GM19239 (cell line): ENCODE measurements around the gene GPR32.
"Not testable (repeated sequence)": the region's sequence is repeated elsewhere in the genome, so short reads cannot be mapped to it uniquely, and the experiment has no call there.

Experiments
- DNase-seq: peaks from one replicate; pipeline ENCODE4 v3.0.0; 2011; ENCODE audit warnings: low spot score; ENCODE audit not compliant: insufficient read length
- FAIRE-seq: peaks from 2 replicates; lab custom pipeline; 2011; peaks lifted over from hg19 to GRCh38; lab: Jason Lieb, UNC

GPR32 gene

GRCh38 chr19:50797429-50797780, 27.1 kb downstream of the GPR32 start:
- DNase-seq = no peak
- no peak for FAIRE-seq

- no peak for FAIRE-seq
These were observed 27.8 kb downstream of the GPR32 start for GRCh38 chr19:50797781-50798658.

GRCh38 chr19:50798659-50799546, 28.6 kb downstream of the GPR32 start:
- DNase-seq = no peak
- no peak for FAIRE-seq

More at GRCh38 chr19:50797781-50798658, 27.8 kb downstream of the GPR32 start:
- DNase-seq = no peak

GRCh38 chr19:50799547-50799851, 29.2 kb downstream of the GPR32 start:
- FAIRE-seq (no peak), DNase-seq (no peak)

- FAIRE-seq (no peak), DNase-seq (no peak)
These were observed 30.8 kb downstream of the GPR32 start for GRCh38 chr19:50801107-50801506.

GRCh38 chr19:50803633-50804419, 33.6 kb downstream of the GPR32 start:
- FAIRE-seq = peak; percentile 18

GRCh38 chr19:50804420-50805272, 34.4 kb downstream of the GPR32 start:
- DNase-seq (peak; percentile 84), FAIRE-seq (peak; percentile 96)

More at GRCh38 chr19:50803633-50804419, 33.6 kb downstream of the GPR32 start:
- no peak for DNase-seq

GRCh38 chr19:50808856-50809255, 38.6 kb downstream of the GPR32 start:
- DNase-seq = no peak
- FAIRE-seq = no peak

- not testable (repeated sequence) for FAIRE-seq, DNase-seq
These were observed 41.5 kb downstream of the GPR32 start for GRCh38 chr19:50811622-50812238.

GRCh38 chr19:50812474-50812873, 42.2 kb downstream of the GPR32 start:
- no peak for DNase-seq
- FAIRE-seq = no peak

GRCh38 chr19:50814883-50815282, 44.6 kb downstream of the GPR32 start:
- DNase-seq (no peak), FAIRE-seq (no peak)

GRCh38 chr19:50815439-50815838, 45.2 kb downstream of the GPR32 start:
- FAIRE-seq (no peak), DNase-seq (no peak)

GRCh38 chr19:50817941-50818858, 47.9 kb downstream of the GPR32 start:
- no peak for FAIRE-seq

GRCh38 chr19:50818859-50819472, 48.7 kb downstream of the GPR32 start:
- peak; percentile 64 for FAIRE-seq
- no peak for DNase-seq

More at GRCh38 chr19:50817941-50818858, 47.9 kb downstream of the GPR32 start:
- peak; percentile 67 for DNase-seq

- DNase-seq (no peak), FAIRE-seq (no peak)
These were observed 49.4 kb downstream of the GPR32 start for GRCh38 chr19:50819636-50820035.

GRCh38 chr19:50820086-50820485, 49.8 kb downstream of the GPR32 start:
- FAIRE-seq (peak; percentile 79), DNase-seq (no peak)

- DNase-seq (no peak), FAIRE-seq (peak; percentile 85)
These were observed 50.4 kb downstream of the GPR32 start for GRCh38 chr19:50820549-50821247.
